ENCODE data around the gene MRPL46.

- TF ChIP-seq EZH2phosphoT487 (IDR thresholded peaks at IDR 0.05; ENCODE audit: unreplicated experiment) (no peak), CTCF (conservative IDR thresholded peaks at IDR 0.05; ENCODE audit: low read depth in 2 of 2) (no peak), JUNB (IDR thresholded peaks at IDR 0.05; ENCODE audit: unreplicated experiment) (no peak), CREB1 (CRISPR knock-in tag; IDR thresholded peaks at IDR 0.05; ENCODE audit: low read depth) (no peak), EZH2 (IDR thresholded peaks at IDR 0.05; ENCODE audit: low read depth, unreplicated experiment) (no peak), POLR2AphosphoS5 (IDR thresholded peaks at IDR 0.05; ENCODE audit: low read depth) (no peak), ETS1 (IDR thresholded peaks at IDR 0.05) (no peak)
- TF ChIP-seq, protein P1, sequence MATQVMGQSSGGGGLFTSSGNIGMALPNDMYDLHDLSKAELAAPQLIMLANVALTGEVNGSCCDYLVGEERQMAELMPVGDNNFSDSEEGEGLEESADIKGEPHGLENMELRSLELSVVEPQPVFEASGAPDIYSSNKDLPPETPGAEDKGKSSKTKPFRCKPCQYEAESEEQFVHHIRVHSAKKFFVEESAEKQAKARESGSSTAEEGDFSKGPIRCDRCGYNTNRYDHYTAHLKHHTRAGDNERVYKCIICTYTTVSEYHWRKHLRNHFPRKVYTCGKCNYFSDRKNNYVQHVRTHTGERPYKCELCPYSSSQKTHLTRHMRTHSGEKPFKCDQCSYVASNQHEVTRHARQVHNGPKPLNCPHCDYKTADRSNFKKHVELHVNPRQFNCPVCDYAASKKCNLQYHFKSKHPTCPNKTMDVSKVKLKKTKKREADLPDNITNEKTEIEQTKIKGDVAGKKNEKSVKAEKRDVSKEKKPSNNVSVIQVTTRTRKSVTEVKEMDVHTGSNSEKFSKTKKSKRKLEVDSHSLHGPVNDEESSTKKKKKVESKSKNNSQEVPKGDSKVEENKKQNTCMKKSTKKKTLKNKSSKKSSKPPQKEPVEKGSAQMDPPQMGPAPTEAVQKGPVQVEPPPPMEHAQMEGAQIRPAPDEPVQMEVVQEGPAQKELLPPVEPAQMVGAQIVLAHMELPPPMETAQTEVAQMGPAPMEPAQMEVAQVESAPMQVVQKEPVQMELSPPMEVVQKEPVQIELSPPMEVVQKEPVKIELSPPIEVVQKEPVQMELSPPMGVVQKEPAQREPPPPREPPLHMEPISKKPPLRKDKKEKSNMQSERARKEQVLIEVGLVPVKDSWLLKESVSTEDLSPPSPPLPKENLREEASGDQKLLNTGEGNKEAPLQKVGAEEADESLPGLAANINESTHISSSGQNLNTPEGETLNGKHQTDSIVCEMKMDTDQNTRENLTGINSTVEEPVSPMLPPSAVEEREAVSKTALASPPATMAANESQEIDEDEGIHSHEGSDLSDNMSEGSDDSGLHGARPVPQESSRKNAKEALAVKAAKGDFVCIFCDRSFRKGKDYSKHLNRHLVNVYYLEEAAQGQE (IDR thresholded peaks at IDR 0.05; ENCODE audit: unreplicated experiment): no peak
Observed at GRCh38 chr15:88438181-88438580, 29.0 kb downstream of the MRPL46 start.
